ENCODE results near the gene RECQL5. TPM values are rescaled to one million over a fixed set of nuclear protein-coding genes. Genes with fewer than 3 reads are reported as not detected.

RECQL5 gene
- total RNA-seq, 2 experiments from 2014 or later = 90.0 to 139 TPM

GRCh38 chr17:75607086-75607485 is 59.9 kb downstream of the RECQL5 start:
- CTCF ChIA-PET (ENCODE audit: unreplicated experiment) = no interaction called here
- H4K20me1 ChIP-seq (ENCODE audit: insufficient read depth, low read length) = no peaks in the 10 kb centered on the region
- no peak for DNase-seq (ENCODE audit: low spot score)
- no peaks in the 10 kb centered on the region for H3K36me3 ChIP-seq (ENCODE audit: insufficient read depth, low read length)
- H3K27ac ChIP-seq (ENCODE audit: low read depth, low read length, poor library complexity, severe bottlenecking) = no peak overlapping the region
- POLR2A ChIA-PET = no interaction called here
- H3K4me1 ChIP-seq (ENCODE audit: insufficient read depth, low read length, poor library complexity, severe bottlenecking) = no peaks in the 10 kb centered on the region
- H3K9me2 ChIP-seq (ENCODE audit: insufficient read depth, low read length) = no peaks in the 10 kb centered on the region
- H3K4me2 ChIP-seq (ENCODE audit: low read length) = no peak overlapping the region
- no peak overlapping the region for H3K4me3 ChIP-seq (ENCODE audit: low read depth, low read length, poor library complexity, severe bottlenecking)
- TF ChIP-seq CTCF (conservative IDR thresholded peaks at IDR 0.05; ENCODE audit: low read length) = no peak
- TF ChIP-seq EZH2phosphoT487 (IDR thresholded peaks at IDR 0.05; ENCODE audit: borderline replicate concordance, low read depth, low read length) = no peak
- no peak overlapping the region for H2AFZ ChIP-seq (ENCODE audit: low read length)
- BruUV-seq (replicated peaks) = no TSS peak
- H3K79me2 ChIP-seq (ENCODE audit: insufficient read depth, low read depth, low read length) = no peaks in the 10 kb centered on the region
- intact Hi-C loops (cut with micrococcal nuclease; ENCODE audit: unreplicated experiment) = no loop called here
- H3K9me3 ChIP-seq (ENCODE audit: low read length) = no peaks in the 10 kb centered on the region

GRCh38 chr17:75605790-75606189 is 61.2 kb downstream of the RECQL5 start:
- Histone ChIP-seq H2AFZ (ENCODE audit: low read length) (no peak overlapping the region), H3K4me2 (ENCODE audit: low read length) (no peak overlapping the region), H3K79me2 (ENCODE audit: insufficient read depth, low read depth, low read length) (no peaks in the 10 kb centered on the region), H3K9me2 (ENCODE audit: insufficient read depth, low read length) (no peaks in the 10 kb centered on the region), H3K27ac (ENCODE audit: low read depth, low read length, poor library complexity, severe bottlenecking) (no peak overlapping the region), H3K9me3 (ENCODE audit: low read length) (no peaks in the 10 kb centered on the region), H3K4me1 (ENCODE audit: insufficient read depth, low read length, poor library complexity, severe bottlenecking) (no peaks in the 10 kb centered on the region), H3K36me3 (ENCODE audit: insufficient read depth, low read length) (no peaks in the 10 kb centered on the region), H4K20me1 (ENCODE audit: insufficient read depth, low read length) (no peaks in the 10 kb centered on the region), H3K4me3 (ENCODE audit: low read depth, low read length, poor library complexity, severe bottlenecking) (no peak overlapping the region)
- no TSS peak for BruUV-seq (replicated peaks)
- POLR2A ChIA-PET = interaction anchor here (0.6 kb wide), 1 partner anchor 230 kb away, joined by 3 read pairs; no protein-coding TSS in a partner anchor
- TF ChIP-seq EZH2phosphoT487 (IDR thresholded peaks at IDR 0.05; ENCODE audit: borderline replicate concordance, low read depth, low read length) = no peak
- TF ChIP-seq CTCF (conservative IDR thresholded peaks at IDR 0.05; ENCODE audit: low read length) = no peak
- CTCF ChIA-PET (ENCODE audit: unreplicated experiment) = no interaction called here
- DNase-seq (ENCODE audit: low spot score) = no peak
- intact Hi-C loops (cut with micrococcal nuclease; ENCODE audit: unreplicated experiment) = no loop called here

GRCh38 chr17:75604034-75604695 is 62.8 kb downstream of the RECQL5 start:
- no peak for DNase-seq (ENCODE audit: low spot score)
- no peak overlapping the region for H3K27ac ChIP-seq (ENCODE audit: low read depth, low read length, poor library complexity, severe bottlenecking)
- no peak overlapping the region for H2AFZ ChIP-seq (ENCODE audit: low read length)
- TF ChIP-seq CTCF (conservative IDR thresholded peaks at IDR 0.05; ENCODE audit: low read length) (no peak), EZH2phosphoT487 (IDR thresholded peaks at IDR 0.05; ENCODE audit: borderline replicate concordance, low read depth, low read length) (no peak)
- no peaks in the 10 kb centered on the region for H3K79me2 ChIP-seq (ENCODE audit: insufficient read depth, low read depth, low read length)
- no peaks in the 10 kb centered on the region for H3K36me3 ChIP-seq (ENCODE audit: insufficient read depth, low read length)
- ChIA-PET POLR2A (no interaction called here), CTCF (ENCODE audit: unreplicated experiment) (interaction anchor here (0.6 to 1.5 kb wide), 4 partner anchors 30 to 145 kb away, joined by 3 to 5 read pairs (median 3); no protein-coding TSS in a partner anchor)
- H3K9me3 ChIP-seq (ENCODE audit: low read length) = no peaks in the 10 kb centered on the region
- H3K4me2 ChIP-seq (ENCODE audit: low read length) = no peak overlapping the region
- BruUV-seq (replicated peaks) = no TSS peak
- H4K20me1 ChIP-seq (ENCODE audit: insufficient read depth, low read length) = no peaks in the 10 kb centered on the region
- intact Hi-C loops (cut with micrococcal nuclease; ENCODE audit: unreplicated experiment) = no loop called here
- H3K4me3 ChIP-seq (ENCODE audit: low read depth, low read length, poor library complexity, severe bottlenecking) = no peak overlapping the region
- H3K9me2 ChIP-seq (ENCODE audit: insufficient read depth, low read length) = no peaks in the 10 kb centered on the region
- no peaks in the 10 kb centered on the region for H3K4me1 ChIP-seq (ENCODE audit: insufficient read depth, low read length, poor library complexity, severe bottlenecking)
